ENCODE results near the gene TXN2.

DNA sequence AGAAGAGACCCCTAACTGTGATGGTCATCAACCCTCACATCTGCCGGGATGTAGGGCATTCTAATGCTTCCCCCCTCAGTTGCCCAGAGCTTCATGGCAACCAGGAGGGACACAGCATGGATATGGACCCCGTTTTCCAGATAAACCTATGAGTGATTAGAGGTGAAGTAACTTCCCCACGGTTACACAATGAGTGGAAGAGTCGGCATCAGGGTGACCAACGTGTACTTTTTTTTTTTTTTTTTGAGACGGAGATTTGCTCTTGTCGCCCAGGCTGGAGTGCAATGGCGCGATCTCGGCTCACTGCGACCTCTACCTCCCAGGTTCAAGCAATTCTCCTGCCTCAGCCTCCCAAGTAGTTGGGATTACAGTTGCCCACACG, 25.0 kb downstream of the TXN2 start:
- TF ChIP-seq CTCF (IDR thresholded peaks at IDR 0.05), result no peak
- no peak for TF ChIP-seq EP300 (IDR thresholded peaks at IDR 0.05)

Measured in esophagus muscularis mucosa (tissue), 3 donors.